H9 (cell line): Measurements from ENCODE around the gene RALGAPA2. TPM values are rescaled to one million over a fixed set of nuclear protein-coding genes. Genes with fewer than 3 reads are reported as not detected.

ENCODE experiments used
- DNase-seq: peaks from one replicate; pipeline ENCODE4 v3.0.0-alpha.2; 2017
- H2AFZ ChIP-seq: one replicate; pipeline ENCODE4 v1.6.1; 2013; ENCODE audit warnings: mild to moderate bottlenecking, low read length, control low read depth, moderate library complexity
- H2AK5ac ChIP-seq: 2 replicates; pipeline ENCODE4 v1.6.1; 2013; ENCODE audit warnings: low read length, control low read depth, mixed read lengths; ENCODE audit not compliant: insufficient read length
- H2BK120ac ChIP-seq: one replicate; pipeline ENCODE4 v1.6.1; 2013; ENCODE audit warnings: low read depth, mild to moderate bottlenecking, low read length, control low read depth, inconsistent platforms; ENCODE audit not compliant: poor library complexity, severe bottlenecking
- H2BK12ac ChIP-seq: 2 replicates; pipeline ENCODE4 v1.6.1; 2013; ENCODE audit warnings: low read length, control low read depth, mixed read lengths, low read depth; ENCODE audit not compliant: insufficient read length
- H2BK15ac ChIP-seq: 2 replicates; pipeline ENCODE4 v1.6.1; 2013; ENCODE audit warnings: low read depth, low read length, control low read depth
- H2BK20ac ChIP-seq: one replicate; pipeline ENCODE4 v1.6.1; 2013; ENCODE audit warnings: low read depth, mild to moderate bottlenecking, low read length, control low read depth, inconsistent platforms; ENCODE audit not compliant: poor library complexity, severe bottlenecking
- H2BK5ac ChIP-seq: 2 replicates; pipeline ENCODE4 v1.6.1; 2013; ENCODE audit warnings: low read length, control low read depth, mixed read lengths; ENCODE audit not compliant: insufficient read length
- H3K14ac ChIP-seq: 2 replicates; pipeline ENCODE4 v1.6.1; 2013; ENCODE audit warnings: low read length, control low read depth; ENCODE audit not compliant: insufficient read depth
- H3K18ac ChIP-seq: 2 replicates; pipeline ENCODE4 v1.6.1; 2013; ENCODE audit warnings: low read depth, mild to moderate bottlenecking, mixed read lengths, low read length, control low read depth; ENCODE audit not compliant: insufficient read length
- H3K23ac ChIP-seq: 2 replicates; pipeline ENCODE4 v1.6.1; 2013; ENCODE audit warnings: low read length, control low read depth, mixed read lengths, low read depth; ENCODE audit not compliant: insufficient read length
- H3K23me2 ChIP-seq: 2 replicates; pipeline ENCODE4 v1.6.1; 2013; ENCODE audit warnings: low read depth, mild to moderate bottlenecking, mixed read lengths, low read length, control low read depth; ENCODE audit not compliant: insufficient read length, poor library complexity, severe bottlenecking
- H3K27ac ChIP-seq: 2 replicates; pipeline ENCODE4 v1.5.1; 2013; ENCODE audit warnings: low read length, control low read depth, mixed read lengths, low read depth; ENCODE audit not compliant: insufficient read length
- H3K27me3 ChIP-seq: 2 replicates; pipeline ENCODE4 v1.6.1; 2013; ENCODE audit warnings: low read length, control low read depth, inconsistent platforms; ENCODE audit not compliant: insufficient read depth
- H3K4ac ChIP-seq: 2 replicates; pipeline ENCODE4 v1.6.1; 2013; ENCODE audit warnings: low read depth, mild to moderate bottlenecking, control low read depth, inconsistent platforms, low read length, moderate library complexity
- H3K4me1 ChIP-seq: 2 replicates; pipeline ENCODE4 v1.6.1; 2013; ENCODE audit warnings: low read length, control low read depth, inconsistent platforms; ENCODE audit not compliant: insufficient read depth
- H3K4me2 ChIP-seq: 2 replicates; pipeline ENCODE4 v1.6.1; 2013; ENCODE audit warnings: low read length, control low read depth, mixed read lengths; ENCODE audit not compliant: insufficient read length, insufficient read depth
- H3K56ac ChIP-seq: 2 replicates; pipeline ENCODE4 v1.6.1; 2013; ENCODE audit warnings: low read depth, mild to moderate bottlenecking, mixed read lengths, low read length, control low read depth; ENCODE audit not compliant: insufficient read length
- H3K79me1 ChIP-seq: 2 replicates; pipeline ENCODE4 v1.6.1; 2013; ENCODE audit warnings: low read depth, mild to moderate bottlenecking, moderate library complexity, low read length, control low read depth, inconsistent platforms; ENCODE audit not compliant: insufficient read depth, poor library complexity, severe bottlenecking
- H3K79me2 ChIP-seq: 2 replicates; pipeline ENCODE4 v1.6.1; 2013; ENCODE audit warnings: low read length, control low read depth, inconsistent platforms; ENCODE audit not compliant: insufficient read depth
- H3K9ac ChIP-seq: 2 replicates; pipeline ENCODE4 v1.6.1; 2013; ENCODE audit warnings: low read length, control low read depth, mixed read lengths; ENCODE audit not compliant: insufficient read length; ENCODE audit errors: extremely low read depth
- H3K9me3 ChIP-seq: one replicate; pipeline ENCODE4 v1.6.1; 2013; ENCODE audit warnings: low read depth, low read length, inconsistent platforms; ENCODE audit not compliant: control insufficient read depth
- H3T11ph ChIP-seq: one replicate; pipeline ENCODE4 v1.6.1; 2013; ENCODE audit warnings: mild to moderate bottlenecking, low read length, control low read depth, inconsistent platforms
- H4K20me1 ChIP-seq: one replicate; pipeline ENCODE4 v1.6.1; 2013; ENCODE audit not compliant: control insufficient read depth, insufficient read length, insufficient read depth
- H4K5ac ChIP-seq: 2 replicates; pipeline ENCODE4 v1.6.1; 2013; ENCODE audit warnings: low read depth, mild to moderate bottlenecking, mixed read lengths, low read length, control low read depth; ENCODE audit not compliant: insufficient read length
- H4K8ac ChIP-seq: replicated peaks from 2 replicates; pipeline ENCODE4 v1.6.1; 2013; ENCODE audit warnings: low read length, control low read depth, mixed read lengths, low read depth; ENCODE audit not compliant: insufficient read length
- H4K91ac ChIP-seq: 2 replicates; pipeline ENCODE4 v1.6.1; 2013; ENCODE audit warnings: low read depth, mild to moderate bottlenecking, moderate library complexity, mixed read lengths, low read length, control low read depth; ENCODE audit not compliant: insufficient read length
- H3K27ac Mint-ChIP-seq, 3 experiments: 2 replicates in 2 of 3; 3 replicates in 1 of 3; pipeline ENCODE4 v1.8.0; 2020 to 2021; ENCODE audit warnings: mixed read lengths in 3 of 3, mild to moderate bottlenecking in 1 of 3, moderate library complexity in 1 of 3
- H3K27me3 Mint-ChIP-seq: 2 replicates; pipeline ENCODE4 v1.8.0; 2021; ENCODE audit warnings: low read depth, mild to moderate bottlenecking, moderate library complexity, mixed read lengths
- H3K36me3 Mint-ChIP-seq, 3 experiments: 2 replicates in 2 of 3; 3 replicates in 1 of 3; pipeline ENCODE4 v1.8.0; 2020 to 2021; ENCODE audit warnings: low read depth in 3 of 3, mixed read lengths in 3 of 3; ENCODE audit not compliant: insufficient read depth in 1 of 3
- H3K4me1 Mint-ChIP-seq, 2 experiments: 2 replicates each; pipeline ENCODE4 v1.8.0; 2020; ENCODE audit warnings: mixed read lengths in 2 of 2
- H3K4me3 Mint-ChIP-seq, 2 experiments: 2 replicates in 1 of 2; 3 replicates in 1 of 2; pipeline ENCODE4 v1.8.0; 2020 to 2021; ENCODE audit warnings: mild to moderate bottlenecking in 2 of 2, mixed read lengths in 2 of 2, moderate library complexity in 1 of 2
- H3K9me3 Mint-ChIP-seq, 2 experiments: 2 replicates in 1 of 2; 3 replicates in 1 of 2; pipeline ENCODE4 v1.8.0; 2020; ENCODE audit warnings: mild to moderate bottlenecking in 2 of 2, mixed read lengths in 2 of 2, moderate library complexity in 1 of 2
- CTCF ChIP-seq: fragments of 200-600 bp; sonication (generic); conservative IDR thresholded peaks from 3 replicates; pipeline ENCODE4 v1.8.0; 2021; ENCODE audit warnings: antibody characterized with exemption, mild to moderate bottlenecking
- WGBS: extraction: QIAGEN DNeasy Blood & Tissue Kit; methylation state at CpG from one replicate; pipeline ENCODE4 v1.1.7; 2013; ENCODE audit warnings: missing lambda C conversion rate, low lambda C conversion rate, mixed read lengths; ENCODE audit not compliant: insufficient read length; ENCODE audit errors: extremely low coverage; 5-methylcytosine and 5-hydroxymethylcytosine counted together
- total RNA-seq: library from RNA; stranded (reverse); gene quantifications from 2 replicates; pipeline ENCODE4 v1.2.1, GENCODE V29; 2021

Gene RALGAPA2
- total RNA-seq, 1 experiment from 2014 or later = 16.6 TPM

DNA sequence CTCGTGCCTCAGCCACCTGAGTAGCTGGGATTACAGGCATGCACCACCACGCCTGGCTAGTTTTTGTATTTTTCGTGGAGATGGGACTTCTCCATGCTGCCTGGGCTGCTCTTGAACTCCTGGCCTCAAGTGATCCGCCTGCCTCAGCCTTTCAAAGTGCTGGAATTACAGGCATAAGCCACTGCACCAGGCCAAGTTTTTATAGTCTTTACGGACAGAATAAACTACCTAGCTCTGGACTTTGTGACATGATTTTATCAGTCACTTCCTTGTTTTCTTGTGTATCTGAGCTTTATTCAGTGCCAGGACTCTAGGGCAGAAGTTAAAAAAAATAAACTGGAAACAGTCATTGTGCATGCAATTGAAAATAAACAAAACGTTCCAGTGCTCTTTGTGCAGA is 46.7 kb upstream of the RALGAPA2 start:
- no peak overlapping the region for H4K5ac ChIP-seq
- Mint-ChIP-seq H3K27ac (no peak overlapping the region), H3K27me3 (no peaks in the 10 kb centered on the region; the same call in 1 of the 2 replicates), H3K4me1 (no peaks in the 10 kb centered on the region), H3K4me3 (no peak overlapping the region), H3K36me3 (no peaks in the 10 kb centered on the region), H3K9me3 (no peaks in the 10 kb centered on the region)
- no peak overlapping the region for H2BK20ac ChIP-seq
- no peak overlapping the region for H3K56ac ChIP-seq
- H3T11ph ChIP-seq = no peak overlapping the region
- no peak overlapping the region for H2BK15ac ChIP-seq
- H3K9me3 ChIP-seq = no peaks in the 10 kb centered on the region
- no peaks in the 10 kb centered on the region for H3K79me2 ChIP-seq
- H2AK5ac ChIP-seq = no peak overlapping the region
- no peak overlapping the region for H2BK120ac ChIP-seq
- H3K4me1 ChIP-seq = no peaks in the 10 kb centered on the region
- H3K27ac ChIP-seq = no peak overlapping the region
- H3K4ac ChIP-seq = no peak overlapping the region
- no peak overlapping the region for H3K14ac ChIP-seq
- no peak overlapping the region for H2BK12ac ChIP-seq
- no peak for DNase-seq
- H2BK5ac ChIP-seq = no peak overlapping the region
- H3K23ac ChIP-seq = no peak overlapping the region
- H4K8ac ChIP-seq = no peak overlapping the region
- no peak overlapping the region for H4K91ac ChIP-seq
- H3K23me2 ChIP-seq = no peaks in the 10 kb centered on the region
- no peak overlapping the region for H3K4me2 ChIP-seq
- no peaks in the 10 kb centered on the region for H3K27me3 ChIP-seq
- no CpG with 5 or more reads among the region's 6 CpGs for WGBS
- no peak overlapping the region for H3K18ac ChIP-seq
- H3K9ac ChIP-seq = no peak overlapping the region
- TF ChIP-seq CTCF = no peak
- no peaks in the 10 kb centered on the region for H4K20me1 ChIP-seq
- H2AFZ ChIP-seq = no peak overlapping the region
- no peaks in the 10 kb centered on the region for H3K79me1 ChIP-seq
